ENCODE data around the gene NRG2. TPM values are rescaled to one million over a fixed set of nuclear protein-coding genes. Genes with fewer than 3 reads are reported as not detected.

NRG2 gene
- total RNA-seq, 1 experiment from 2014 or later: 1.8 TPM

DNA sequence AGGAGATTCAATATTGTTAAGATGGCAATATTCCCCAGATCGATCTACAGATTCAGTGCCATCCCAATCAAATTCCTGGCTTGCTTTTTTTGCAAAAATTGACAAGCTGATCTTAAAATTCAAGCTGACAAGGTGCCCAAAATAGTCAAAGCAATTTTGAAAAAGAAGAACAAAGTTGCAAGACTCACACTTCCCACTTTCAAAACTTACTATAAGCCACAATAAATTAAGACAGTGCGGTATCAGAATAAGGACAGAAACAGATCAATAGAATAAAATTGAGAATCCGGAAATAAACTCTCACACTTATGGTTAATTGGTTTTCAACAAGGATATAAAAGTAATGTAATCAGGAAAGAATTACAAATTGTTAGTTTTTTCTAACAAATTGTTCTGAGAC, 97.1 kb downstream of the NRG2 start:
- ATAC-seq (no peak), DNase-seq (no peak)
- Histone ChIP-seq H3K36me3 (ENCODE audit: low read depth, low read length) (no peaks in the 10 kb centered on the region), H2AFZ (ENCODE audit: low read length) (no peak overlapping the region), H3K4me3 (ENCODE audit: low read length) (no peak overlapping the region), H3K27ac (ENCODE audit: low read length) (no peak overlapping the region), H3K9me3 (ENCODE audit: low read length) (no peaks in the 10 kb centered on the region), H3K79me2 (ENCODE audit: low read length) (no peaks in the 10 kb centered on the region), H3K4me1 (ENCODE audit: insufficient read depth, low read length) (no peaks in the 10 kb centered on the region), H3K27me3 (ENCODE audit: low read length) (0 out of 2 replicates have a peak, but pooled peaks cover 5% of the 10 kb centered on the region), H3K9me2 (replicated peaks; ENCODE audit: low read length) (no peaks in the 10 kb centered on the region), H3F3A (ENCODE audit: low read length, unreplicated experiment) (no peaks in the 10 kb centered on the region), H3K4me2 (ENCODE audit: low read length) (no peak overlapping the region), H3K9ac (ENCODE audit: low read length) (no peak overlapping the region), H4K20me1 (ENCODE audit: low read length) (no peaks in the 10 kb centered on the region)
- intact Hi-C loops (cut with micrococcal nuclease): no loop called here
- BruUV-seq (replicated peaks): no TSS peak
- ChIA-PET POLR2A (ENCODE audit: unreplicated experiment) (no interaction called here), CTCF (no interaction called here)
- TF ChIP-seq EZH2phosphoT487 (IDR thresholded peaks at IDR 0.05; ENCODE audit: borderline replicate concordance, low read length) (no peak), EZH2 (IDR thresholded peaks at IDR 0.05; ENCODE audit: low read length, unreplicated experiment) (no peak)
- TF ChIP-seq, protein P1, sequence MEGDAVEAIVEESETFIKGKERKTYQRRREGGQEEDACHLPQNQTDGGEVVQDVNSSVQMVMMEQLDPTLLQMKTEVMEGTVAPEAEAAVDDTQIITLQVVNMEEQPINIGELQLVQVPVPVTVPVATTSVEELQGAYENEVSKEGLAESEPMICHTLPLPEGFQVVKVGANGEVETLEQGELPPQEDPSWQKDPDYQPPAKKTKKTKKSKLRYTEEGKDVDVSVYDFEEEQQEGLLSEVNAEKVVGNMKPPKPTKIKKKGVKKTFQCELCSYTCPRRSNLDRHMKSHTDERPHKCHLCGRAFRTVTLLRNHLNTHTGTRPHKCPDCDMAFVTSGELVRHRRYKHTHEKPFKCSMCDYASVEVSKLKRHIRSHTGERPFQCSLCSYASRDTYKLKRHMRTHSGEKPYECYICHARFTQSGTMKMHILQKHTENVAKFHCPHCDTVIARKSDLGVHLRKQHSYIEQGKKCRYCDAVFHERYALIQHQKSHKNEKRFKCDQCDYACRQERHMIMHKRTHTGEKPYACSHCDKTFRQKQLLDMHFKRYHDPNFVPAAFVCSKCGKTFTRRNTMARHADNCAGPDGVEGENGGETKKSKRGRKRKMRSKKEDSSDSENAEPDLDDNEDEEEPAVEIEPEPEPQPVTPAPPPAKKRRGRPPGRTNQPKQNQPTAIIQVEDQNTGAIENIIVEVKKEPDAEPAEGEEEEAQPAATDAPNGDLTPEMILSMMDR (conservative IDR thresholded peaks at IDR 0.05; ENCODE audit: low read depth, low read length): no peak

DNA sequence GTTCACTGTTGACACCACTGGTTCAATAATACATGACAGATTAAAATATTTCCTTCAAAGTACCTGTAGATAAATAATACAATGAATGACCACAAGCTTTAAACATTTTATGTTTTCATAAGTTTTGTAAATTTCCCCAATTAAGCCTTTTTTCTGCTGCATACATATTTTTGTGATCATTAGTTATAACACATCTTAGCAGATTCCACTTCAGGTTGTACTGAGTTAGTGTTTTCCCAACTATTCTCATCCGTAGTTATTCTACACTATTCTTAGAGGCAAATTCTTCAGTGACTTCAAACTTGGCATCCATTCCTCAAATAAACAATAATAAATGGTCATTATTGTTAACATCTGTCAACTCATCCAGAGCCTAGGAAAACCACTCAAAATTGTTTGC, 100.9 kb downstream of the NRG2 start:
- H3K4me3 ChIP-seq (ENCODE audit: low read length): no peak overlapping the region
- no TSS peak for BruUV-seq (replicated peaks)
- no peaks in the 10 kb centered on the region for H3K4me1 ChIP-seq (ENCODE audit: insufficient read depth, low read length)
- 0 out of 2 replicates have a peak, but pooled peaks cover 5% of the 10 kb centered on the region for H3K27me3 ChIP-seq (ENCODE audit: low read length)
- no peak overlapping the region for H3K9ac ChIP-seq (ENCODE audit: low read length)
- TF ChIP-seq EZH2 (IDR thresholded peaks at IDR 0.05; ENCODE audit: low read length, unreplicated experiment): no peak
- TF ChIP-seq EZH2phosphoT487 (IDR thresholded peaks at IDR 0.05; ENCODE audit: borderline replicate concordance, low read length): no peak
- TF ChIP-seq, protein P1 (conservative IDR thresholded peaks at IDR 0.05; ENCODE audit: low read depth, low read length): no peak
- H3K27ac ChIP-seq (ENCODE audit: low read length): no peak overlapping the region
- ATAC-seq (no peak), DNase-seq (no peak)
- intact Hi-C loops (cut with micrococcal nuclease): no loop called here
- no peaks in the 10 kb centered on the region for H3F3A ChIP-seq (ENCODE audit: low read length, unreplicated experiment)
- H2AFZ ChIP-seq (ENCODE audit: low read length): no peak overlapping the region
- ChIA-PET CTCF (interaction anchor here (0.6 kb wide), 1 partner anchor 157 kb away, joined by 4 read pairs; no protein-coding TSS in a partner anchor), POLR2A (ENCODE audit: unreplicated experiment) (no interaction called here)
- H3K79me2 ChIP-seq (ENCODE audit: low read length): no peaks in the 10 kb centered on the region
- no peaks in the 10 kb centered on the region for H3K36me3 ChIP-seq (ENCODE audit: low read depth, low read length)
- no peaks in the 10 kb centered on the region for H4K20me1 ChIP-seq (ENCODE audit: low read length)
- H3K9me3 ChIP-seq (ENCODE audit: low read length): no peaks in the 10 kb centered on the region
- no peaks in the 10 kb centered on the region for H3K9me2 ChIP-seq (replicated peaks; ENCODE audit: low read length)
- H3K4me2 ChIP-seq (ENCODE audit: low read length): no peak overlapping the region

DNA sequence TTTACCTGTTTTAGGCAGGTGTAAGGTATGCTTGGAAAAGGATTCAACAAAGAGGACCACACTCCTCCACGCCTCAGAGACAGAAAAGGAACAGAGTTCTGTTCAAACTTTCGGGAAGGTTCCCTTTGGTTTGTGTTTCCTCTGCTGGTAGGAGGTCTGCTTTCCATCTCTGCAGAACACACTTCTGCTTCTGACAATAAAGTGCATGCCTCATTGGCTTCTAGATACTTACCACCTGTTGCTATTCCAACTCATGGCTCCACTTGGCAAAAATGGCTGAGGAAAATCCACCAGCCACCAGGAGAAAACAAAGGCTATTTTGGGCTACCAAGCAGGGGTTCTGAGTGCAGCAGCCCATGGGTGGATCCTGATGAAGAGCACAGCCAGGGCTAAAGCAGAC, 112.7 kb downstream of the NRG2 start:
- BruUV-seq (replicated peaks): no TSS peak
- Histone ChIP-seq H3K27me3 (ENCODE audit: low read length) (no peaks in the 10 kb centered on the region), H3K4me3 (ENCODE audit: low read length) (no peak overlapping the region), H3K27ac (ENCODE audit: low read length) (no peak overlapping the region), H3K4me2 (ENCODE audit: low read length) (no peak overlapping the region), H3K9me2 (replicated peaks; ENCODE audit: low read length) (no peaks in the 10 kb centered on the region), H4K20me1 (ENCODE audit: low read length) (no peaks in the 10 kb centered on the region), H3F3A (ENCODE audit: low read length, unreplicated experiment) (no peaks in the 10 kb centered on the region), H2AFZ (ENCODE audit: low read length) (no peak overlapping the region), H3K9me3 (ENCODE audit: low read length) (no peaks in the 10 kb centered on the region), H3K4me1 (ENCODE audit: insufficient read depth, low read length) (no peaks in the 10 kb centered on the region), H3K9ac (ENCODE audit: low read length) (no peak overlapping the region), H3K36me3 (ENCODE audit: low read depth, low read length) (no peaks in the 10 kb centered on the region), H3K79me2 (ENCODE audit: low read length) (no peaks in the 10 kb centered on the region)
- DNase-seq: no peak
- intact Hi-C loops (cut with micrococcal nuclease): no loop called here
- ATAC-seq: no peak
- CTCF ChIA-PET: no interaction called here
- POLR2A ChIA-PET (ENCODE audit: unreplicated experiment): no interaction called here
- no peak for TF ChIP-seq EZH2phosphoT487 (IDR thresholded peaks at IDR 0.05; ENCODE audit: borderline replicate concordance, low read length)
- TF ChIP-seq, protein P1 (conservative IDR thresholded peaks at IDR 0.05; ENCODE audit: low read depth, low read length): no peak
- TF ChIP-seq EZH2 (IDR thresholded peaks at IDR 0.05; ENCODE audit: low read length, unreplicated experiment): no peak

Measured in PC-3 (cell line).